SU-DHL-6 (cell line): ENCODE results near the gene HSD11B2.

Experiments used
- H2AFZ ChIP-seq: fragments of 200-600 bp; sonication (generic); 2 replicates; pipeline ENCODE4 v1.6.1; 2014; ENCODE audit warnings: low read depth, mild to moderate bottlenecking, moderate library complexity, mixed read lengths, antibody characterized with exemption, low read length; ENCODE audit not compliant: severe bottlenecking
- H3F3A ChIP-seq: fragments of 200-600 bp; shearing (Covaris generic); 2 replicates; pipeline ENCODE4 v1.6.0; 2016; ENCODE audit warnings: antibody characterized with exemption, mild to moderate bottlenecking; ENCODE audit not compliant: insufficient read depth
- H3K27ac ChIP-seq: fragments of 200-600 bp; sonication (generic); 2 replicates; pipeline ENCODE4 v1.5.1; 2016; ENCODE audit warnings: low read depth, mild to moderate bottlenecking, low read length, moderate library complexity, mixed read lengths
- H3K27me3 ChIP-seq: fragments of 200-600 bp; sonication (generic), shearing (Covaris generic); 2 replicates; pipeline ENCODE4 v1.6.0; 2014; ENCODE audit warnings: mild to moderate bottlenecking, low read length
- H3K36me3 ChIP-seq: fragments of 200-600 bp; sonication (generic); 2 replicates; pipeline ENCODE4 v1.6.1; 2014; ENCODE audit warnings: mild to moderate bottlenecking, low read length, mixed read lengths
- H3K4me2 ChIP-seq: fragments of 300-600, 200-600 bp; shearing (Covaris generic), sonication (generic); 2 replicates; pipeline ENCODE4 v1.6.0; 2014; ENCODE audit warnings: low read length, low read depth, mild to moderate bottlenecking; ENCODE audit not compliant: poor library complexity, severe bottlenecking
- H3K4me3 ChIP-seq: fragments of 200-600 bp; sonication (generic); 2 replicates; pipeline ENCODE4 v1.5.1; 2014; ENCODE audit warnings: antibody characterized with exemption, low read length, mild to moderate bottlenecking, mixed read lengths; ENCODE audit not compliant: insufficient read depth, poor library complexity, severe bottlenecking
- H3K79me2 ChIP-seq: fragments of 200-600 bp; sonication (generic); 2 replicates; pipeline ENCODE4 v1.6.1; 2014; ENCODE audit warnings: mild to moderate bottlenecking, low read length, moderate library complexity; ENCODE audit not compliant: insufficient read depth
- H3K9ac ChIP-seq: fragments of 200-600 bp; sonication (generic); 2 replicates; pipeline ENCODE4 v1.7.0; 2014; ENCODE audit warnings: mild to moderate bottlenecking, low read length
- H3K9me2 ChIP-seq: fragments of 200-600 bp; sonication (generic); replicated peaks from 2 replicates; pipeline ENCODE4 v1.6.1; 2014; ENCODE audit warnings: low read length; ENCODE audit not compliant: insufficient read depth
- H3K9me3 ChIP-seq: fragments of 200-600 bp; sonication (generic); 2 replicates; pipeline ENCODE4 v1.6.1; 2014; ENCODE audit warnings: low read length, mixed read lengths; ENCODE audit not compliant: insufficient read depth
- H4K20me1 ChIP-seq: fragments of 200-600 bp; sonication (generic); 2 replicates; pipeline ENCODE4 v1.6.1; 2014; ENCODE audit warnings: low read depth, mild to moderate bottlenecking, antibody characterized with exemption, low read length, moderate library complexity, mixed read lengths
- EZH2phosphoT487 ChIP-seq: fragments of 200-600 bp; sonication (generic), shearing (Covaris generic); conservative IDR thresholded peaks from 2 replicates; pipeline ENCODE4 v1.6.1; 2018; ENCODE audit warnings: mild to moderate bottlenecking, antibody characterized with exemption, low read length, moderate library complexity, mixed read lengths
- TF ChIP-seq, protein P1 (sequence below): fragments of 200-600 bp; sonication (generic); IDR thresholded peaks from one replicate; pipeline ENCODE4 v1.5.1; 2017; ENCODE audit warnings: antibody characterized with exemption, mild to moderate bottlenecking, low read length, moderate library complexity; ENCODE audit not compliant: insufficient read depth, poor library complexity, severe bottlenecking

HSD11B2 gene

DNA sequence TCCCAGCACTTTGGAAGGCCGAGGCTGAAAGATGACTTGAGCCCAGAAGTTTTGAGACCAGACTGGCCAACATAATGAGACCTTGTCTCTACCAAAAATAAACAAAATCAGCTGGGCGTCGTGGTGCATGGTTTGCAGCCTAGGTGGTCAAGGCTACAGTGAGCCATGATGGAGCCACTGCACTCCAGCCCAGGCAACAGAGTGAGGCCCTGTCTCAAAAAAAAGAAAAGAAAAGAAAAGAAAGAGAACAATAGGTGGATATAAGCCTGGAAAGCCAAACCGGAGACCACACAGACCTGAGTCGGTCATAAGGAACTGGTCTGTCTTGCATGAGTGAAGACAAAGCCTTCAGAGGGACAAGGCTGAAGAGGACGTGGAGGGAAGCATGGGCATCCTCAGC, 35.7 kb downstream of the HSD11B2 start:
- no peak for TF ChIP-seq EZH2phosphoT487
- TF ChIP-seq, protein P1, sequence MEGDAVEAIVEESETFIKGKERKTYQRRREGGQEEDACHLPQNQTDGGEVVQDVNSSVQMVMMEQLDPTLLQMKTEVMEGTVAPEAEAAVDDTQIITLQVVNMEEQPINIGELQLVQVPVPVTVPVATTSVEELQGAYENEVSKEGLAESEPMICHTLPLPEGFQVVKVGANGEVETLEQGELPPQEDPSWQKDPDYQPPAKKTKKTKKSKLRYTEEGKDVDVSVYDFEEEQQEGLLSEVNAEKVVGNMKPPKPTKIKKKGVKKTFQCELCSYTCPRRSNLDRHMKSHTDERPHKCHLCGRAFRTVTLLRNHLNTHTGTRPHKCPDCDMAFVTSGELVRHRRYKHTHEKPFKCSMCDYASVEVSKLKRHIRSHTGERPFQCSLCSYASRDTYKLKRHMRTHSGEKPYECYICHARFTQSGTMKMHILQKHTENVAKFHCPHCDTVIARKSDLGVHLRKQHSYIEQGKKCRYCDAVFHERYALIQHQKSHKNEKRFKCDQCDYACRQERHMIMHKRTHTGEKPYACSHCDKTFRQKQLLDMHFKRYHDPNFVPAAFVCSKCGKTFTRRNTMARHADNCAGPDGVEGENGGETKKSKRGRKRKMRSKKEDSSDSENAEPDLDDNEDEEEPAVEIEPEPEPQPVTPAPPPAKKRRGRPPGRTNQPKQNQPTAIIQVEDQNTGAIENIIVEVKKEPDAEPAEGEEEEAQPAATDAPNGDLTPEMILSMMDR: no peak
- Histone ChIP-seq H3K27me3 (no peaks in the 10 kb centered on the region), H3K9ac (no peak overlapping the region), H3K36me3 (no peaks in the 10 kb centered on the region), H3K79me2 (peaks cover 88% of the 10 kb centered on the region), H2AFZ (no peak overlapping the region), H3K4me2 (no peak overlapping the region), H3K27ac (no peak overlapping the region), H3K4me3 (no peak overlapping the region), H3K9me3 (no peaks in the 10 kb centered on the region), H4K20me1 (0 out of 2 replicates have a peak, but pooled peaks cover 3% of the 10 kb centered on the region), H3K9me2 (no peaks in the 10 kb centered on the region), H3F3A (no peaks in the 10 kb centered on the region)

DNA sequence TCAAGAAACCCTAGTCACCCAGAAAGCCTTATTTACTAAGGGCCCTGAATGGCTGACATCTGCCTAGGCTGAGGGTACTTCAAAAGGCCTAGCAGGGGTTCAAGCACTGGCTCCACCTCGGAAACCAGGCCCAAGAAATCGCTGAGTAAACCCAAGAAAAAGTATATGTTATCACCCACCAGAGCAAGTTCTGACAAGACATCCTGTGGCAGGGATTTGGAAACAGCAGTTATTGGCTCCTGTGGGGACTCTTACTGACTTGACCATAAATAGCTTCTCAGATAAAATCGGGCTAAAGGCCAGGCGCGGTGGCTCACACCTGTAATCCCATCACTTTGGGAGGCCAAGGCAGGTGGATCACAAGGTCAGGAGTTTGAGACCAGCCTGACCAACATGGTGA, 37.8 kb downstream of the HSD11B2 start:
- H3K9me2 ChIP-seq: no peaks in the 10 kb centered on the region
- H3K9me3 ChIP-seq: no peaks in the 10 kb centered on the region
- H2AFZ ChIP-seq: no peak overlapping the region
- no peak overlapping the region for H3K27ac ChIP-seq
- 0 out of 2 replicates have a peak, but pooled peaks cover 3% of the 10 kb centered on the region for H4K20me1 ChIP-seq
- no peaks in the 10 kb centered on the region for H3K27me3 ChIP-seq
- no peak overlapping the region for H3K4me2 ChIP-seq
- no peak overlapping the region for H3K9ac ChIP-seq
- H3K4me3 ChIP-seq: no peak overlapping the region
- no peak for TF ChIP-seq EZH2phosphoT487
- H3K36me3 ChIP-seq: no peaks in the 10 kb centered on the region
- no peaks in the 10 kb centered on the region for H3F3A ChIP-seq
- peaks cover 89% of the 10 kb centered on the region for H3K79me2 ChIP-seq

DNA sequence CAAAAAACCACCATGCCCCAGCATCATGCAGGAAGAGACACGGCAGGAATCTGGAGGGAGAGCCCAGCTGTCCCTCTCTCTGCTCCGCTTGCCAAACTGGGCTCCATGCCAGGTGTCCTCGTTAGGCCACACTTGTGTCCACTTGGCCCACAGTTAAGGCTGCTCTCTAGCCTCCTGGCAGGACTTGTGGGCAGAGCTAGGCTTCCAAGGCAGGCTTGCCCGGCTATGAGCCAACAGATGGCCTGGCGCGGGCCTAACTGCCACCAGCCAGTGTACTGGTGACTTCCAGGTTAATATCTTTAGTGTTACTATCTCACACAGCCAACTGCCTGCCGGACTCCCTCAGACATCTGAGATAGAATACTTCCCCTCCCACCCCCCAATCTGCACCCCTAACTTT, 39.4 kb downstream of the HSD11B2 start:
- no peaks in the 10 kb centered on the region for H3F3A ChIP-seq
- H3K27me3 ChIP-seq: no peaks in the 10 kb centered on the region
- TF ChIP-seq, protein P1: no peak
- no peak for TF ChIP-seq EZH2phosphoT487
- H3K79me2 ChIP-seq: peaks cover 89% of the 10 kb centered on the region
- no peak overlapping the region for H3K9ac ChIP-seq
- no peak overlapping the region for H3K27ac ChIP-seq
- H3K4me2 ChIP-seq: no peak overlapping the region
- no peaks in the 10 kb centered on the region for H3K36me3 ChIP-seq
- H3K4me3 ChIP-seq: no peak overlapping the region
- 0 out of 2 replicates have a peak, but pooled peaks cover 3% of the 10 kb centered on the region for H4K20me1 ChIP-seq
- no peak overlapping the region for H2AFZ ChIP-seq
- no peaks in the 10 kb centered on the region for H3K9me2 ChIP-seq
- no peaks in the 10 kb centered on the region for H3K9me3 ChIP-seq

DNA sequence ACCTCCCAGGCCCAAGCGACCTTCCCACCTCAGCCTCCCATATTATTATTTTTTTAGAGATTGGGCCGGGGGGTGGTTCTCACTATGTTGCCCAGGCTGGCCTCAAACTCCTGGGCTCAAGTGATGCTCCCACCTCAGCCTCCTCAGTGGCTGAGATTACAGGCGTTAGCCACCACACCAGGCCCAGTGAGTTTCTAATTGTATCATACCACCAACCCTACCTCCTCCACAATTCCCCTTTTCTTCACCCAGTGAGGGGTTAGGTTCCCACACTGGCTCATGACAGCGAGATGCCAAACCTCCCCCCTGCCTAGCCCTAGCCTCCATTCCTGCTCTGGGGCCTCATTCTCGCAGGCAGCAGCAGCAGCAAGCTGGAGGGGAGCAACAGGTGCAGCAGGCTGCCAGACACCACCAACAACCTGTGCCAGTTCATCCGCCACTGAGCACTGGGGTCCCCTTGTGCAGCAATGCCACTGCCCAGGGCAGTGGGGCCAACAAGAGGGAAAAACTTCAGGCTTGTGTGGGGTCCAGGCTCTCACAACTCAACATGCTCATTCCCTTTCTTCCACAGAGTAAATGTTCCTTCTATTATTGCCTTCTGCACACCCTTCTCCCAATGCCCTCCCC, 41.0 kb downstream of the HSD11B2 start:
- TF ChIP-seq, protein P1: no peak
- TF ChIP-seq EZH2phosphoT487: no peak
- Histone ChIP-seq H3K9me3 (no peaks in the 10 kb centered on the region), H3K27ac (no peak overlapping the region), H3F3A (no peaks in the 10 kb centered on the region), H3K4me2 (no peak overlapping the region), H3K27me3 (no peaks in the 10 kb centered on the region), H3K79me2 (peaks cover 90% of the 10 kb centered on the region), H4K20me1 (0 out of 2 replicates have a peak, but pooled peaks cover 3% of the 10 kb centered on the region), H3K9ac (no peak overlapping the region), H3K4me3 (no peak overlapping the region), H3K36me3 (no peaks in the 10 kb centered on the region), H2AFZ (no peak overlapping the region), H3K9me2 (no peaks in the 10 kb centered on the region)
